HepG2 (cell line): ENCODE results near the gene TTLL8. TPM values are rescaled to one million over a fixed set of nuclear protein-coding genes. Genes with fewer than 3 reads are reported as not detected.

Source experiments
- FOXA3 ChIP-seq: IDR thresholded peaks from 2 replicates; pipeline ENCODE4 v1.6.1; 2016; ENCODE audit warnings: missing genetic modification reagents, missing compliant biosample characterization
- NCOA5 ChIP-seq: sonication (generic); formaldehyde crosslinking; IDR thresholded peaks from 2 replicates; pipeline ENCODE4 v1.4.0; 2020; ENCODE audit warnings: missing genetic modification reagents
- NCOR1 ChIP-seq: fragments of 200-600 bp; sonication (generic); IDR thresholded peaks from 2 replicates; pipeline ENCODE4 v1.7.0; 2017; ENCODE audit warnings: antibody characterized with exemption, low read length, borderline replicate concordance
- PAX8 ChIP-seq: sonication (generic); formaldehyde crosslinking; IDR thresholded peaks from 2 replicates; pipeline ENCODE4 v1.8.0; 2022; ENCODE audit warnings: mild to moderate bottlenecking, missing genetic modification reagents, borderline replicate concordance
- PHF8 ChIP-seq: sonication (generic); formaldehyde crosslinking; IDR thresholded peaks from 2 replicates; pipeline ENCODE4 v1.5.0; 2020; ENCODE audit warnings: missing genetic modification reagents
- PITX1 ChIP-seq: sonication (generic); formaldehyde crosslinking; IDR thresholded peaks from 2 replicates; pipeline ENCODE4 v1.5.1; 2020; ENCODE audit warnings: mild to moderate bottlenecking, missing genetic modification reagents
- RFXAP ChIP-seq: sonication (generic); formaldehyde crosslinking; IDR thresholded peaks from 2 replicates; pipeline ENCODE4 v1.4.0; 2020; ENCODE audit warnings: missing genetic modification reagents, borderline replicate concordance
- RXRA ChIP-seq: sonication (generic); formaldehyde crosslinking; IDR thresholded peaks from 2 replicates; pipeline ENCODE4 v1.5.1; 2020; ENCODE audit warnings: missing genetic modification reagents
- SAP130 ChIP-seq: IDR thresholded peaks from 2 replicates; pipeline ENCODE4 v1.6.1; 2016; ENCODE audit warnings: low read depth
- YY1 ChIP-seq: IDR thresholded peaks from 2 replicates; pipeline ENCODE4 v1.6.1; 2011; ENCODE audit warnings: low read length, low read depth, moderate library complexity, mild to moderate bottlenecking; ENCODE audit not compliant: insufficient read depth, insufficient replicate concordance
- ZNF235 ChIP-seq: sonication (generic); formaldehyde crosslinking; IDR thresholded peaks from 2 replicates; pipeline ENCODE4 v1.8.1; 2023; ENCODE audit warnings: mild to moderate bottlenecking, missing genetic modification reagents, borderline replicate concordance
- ZNF253 ChIP-seq: sonication (generic); formaldehyde crosslinking; IDR thresholded peaks from 2 replicates; pipeline ENCODE4 v1.8.0; 2022; ENCODE audit warnings: mild to moderate bottlenecking, missing genetic modification reagents, borderline replicate concordance
- ZNF335 ChIP-seq: sonication (generic); formaldehyde crosslinking; IDR thresholded peaks from 2 replicates; pipeline ENCODE4 v1.4.0; 2020; ENCODE audit warnings: missing genetic modification reagents
- ZNF670 ChIP-seq: sonication (generic); formaldehyde crosslinking; IDR thresholded peaks from 2 replicates; pipeline ENCODE4 v1.8.0; 2022; ENCODE audit warnings: mild to moderate bottlenecking, missing genetic modification reagents, borderline replicate concordance
- ZNF674 ChIP-seq: sonication (generic); formaldehyde crosslinking; IDR thresholded peaks from 2 replicates; pipeline ENCODE4 v1.5.0; 2020; ENCODE audit warnings: low read depth, mild to moderate bottlenecking, missing genetic modification reagents
- polyA plus RNA-seq, 8 experiments: library from polyadenylated mRNA; depleted of rRNA in 3 of 8; stranded (reverse) in 7 of 8; unstranded in 1 of 8; fragments of >200 nt; fragmentation: Illumina TruSeq in 4 of 8; extraction: Trizol in 4 of 8; gene quantifications; 2 replicates each; pipeline versions ENCODE4 v1.2.1 to v1.2.3, GENCODE V29; 2011 to 2016; ENCODE audit warnings: low read depth in 4 of 8, missing spikeins in 1 of 8, mixed read lengths in 1 of 8; ENCODE audit not compliant: insufficient read depth in 1 of 8
- total RNA-seq, 5 experiments: library from RNA; depleted of rRNA; stranded (reverse); fragments of >200 nt; fragmentation: Illumina TruSeq; extraction: Trizol; gene quantifications; 2 replicates each; pipeline ENCODE4 v1.2.3, GENCODE V29; 2016; ENCODE audit warnings: low read depth in 1 of 5
- TF ChIP-seq, protein P1 (sequence below), 2 experiments: IDR thresholded peaks; 2 replicates each; pipeline ENCODE4 v1.6.1; 2011 to 2012; ENCODE audit warnings: low read length in 2 of 2, borderline replicate concordance in 1 of 2, low read depth in 1 of 2, mild to moderate bottlenecking in 1 of 2, moderate library complexity in 1 of 2
- TF ChIP-seq, protein P2 (sequence below), 2 experiments: sonication (generic) in 1 of 2; formaldehyde crosslinking in 1 of 2; IDR thresholded peaks; 2 replicates each; pipeline versions ENCODE4 v1.6.1 to v1.9.0; 2014 to 2022; ENCODE audit warnings: antibody characterized with exemption in 1 of 2, borderline replicate concordance in 1 of 2, inconsistent platforms in 1 of 2, low read depth in 1 of 2, missing genetic modification reagents in 1 of 2
- TF ChIP-seq, protein P3 (sequence below): sonication (generic); formaldehyde crosslinking; IDR thresholded peaks from 2 replicates; pipeline ENCODE4 v1.8.0; 2022; ENCODE audit warnings: missing genetic modification reagents, mild to moderate bottlenecking, borderline replicate concordance

Gene TTLL8
- total and polyA plus RNA-seq, 2 of the 13 experiments (the other 11 are each of a cell fraction or from before 2014, with no cell fraction given), result not detected

DNA sequence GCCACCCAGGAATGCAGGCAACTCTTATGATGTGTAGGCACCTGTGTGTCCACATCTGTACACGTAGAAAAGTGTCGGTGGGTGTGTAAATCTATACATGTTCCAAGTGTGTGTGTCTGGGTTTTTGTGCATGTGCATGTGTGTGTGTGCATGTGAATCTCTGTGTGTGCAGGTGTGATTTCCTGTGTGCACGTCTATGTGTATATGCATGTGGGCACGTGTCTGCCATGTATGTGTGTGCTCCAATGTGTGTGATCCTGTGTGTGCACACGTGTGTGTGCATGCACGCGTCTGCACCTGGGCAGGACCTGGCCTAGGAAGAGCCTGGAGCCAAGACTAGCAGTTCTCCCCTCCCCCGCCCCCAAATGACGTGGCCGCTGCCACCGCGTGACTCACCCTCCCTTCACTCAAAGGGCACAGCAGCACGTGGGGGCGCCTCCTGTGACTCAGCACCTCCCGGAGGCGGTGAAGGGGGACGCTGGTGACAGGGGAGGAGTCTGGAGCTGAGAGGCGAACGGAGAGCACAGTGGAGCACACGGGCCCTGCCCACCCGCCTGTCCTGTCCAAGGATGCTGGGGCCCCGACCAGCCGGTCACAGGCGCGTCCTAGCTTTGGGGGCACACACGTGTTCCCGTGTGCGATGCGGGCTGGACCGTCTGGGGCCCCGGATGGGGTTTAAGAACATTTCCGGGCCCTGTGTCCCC, 87.4 kb downstream of the TTLL8 start (continued):
- TF ChIP-seq, protein P1, sequence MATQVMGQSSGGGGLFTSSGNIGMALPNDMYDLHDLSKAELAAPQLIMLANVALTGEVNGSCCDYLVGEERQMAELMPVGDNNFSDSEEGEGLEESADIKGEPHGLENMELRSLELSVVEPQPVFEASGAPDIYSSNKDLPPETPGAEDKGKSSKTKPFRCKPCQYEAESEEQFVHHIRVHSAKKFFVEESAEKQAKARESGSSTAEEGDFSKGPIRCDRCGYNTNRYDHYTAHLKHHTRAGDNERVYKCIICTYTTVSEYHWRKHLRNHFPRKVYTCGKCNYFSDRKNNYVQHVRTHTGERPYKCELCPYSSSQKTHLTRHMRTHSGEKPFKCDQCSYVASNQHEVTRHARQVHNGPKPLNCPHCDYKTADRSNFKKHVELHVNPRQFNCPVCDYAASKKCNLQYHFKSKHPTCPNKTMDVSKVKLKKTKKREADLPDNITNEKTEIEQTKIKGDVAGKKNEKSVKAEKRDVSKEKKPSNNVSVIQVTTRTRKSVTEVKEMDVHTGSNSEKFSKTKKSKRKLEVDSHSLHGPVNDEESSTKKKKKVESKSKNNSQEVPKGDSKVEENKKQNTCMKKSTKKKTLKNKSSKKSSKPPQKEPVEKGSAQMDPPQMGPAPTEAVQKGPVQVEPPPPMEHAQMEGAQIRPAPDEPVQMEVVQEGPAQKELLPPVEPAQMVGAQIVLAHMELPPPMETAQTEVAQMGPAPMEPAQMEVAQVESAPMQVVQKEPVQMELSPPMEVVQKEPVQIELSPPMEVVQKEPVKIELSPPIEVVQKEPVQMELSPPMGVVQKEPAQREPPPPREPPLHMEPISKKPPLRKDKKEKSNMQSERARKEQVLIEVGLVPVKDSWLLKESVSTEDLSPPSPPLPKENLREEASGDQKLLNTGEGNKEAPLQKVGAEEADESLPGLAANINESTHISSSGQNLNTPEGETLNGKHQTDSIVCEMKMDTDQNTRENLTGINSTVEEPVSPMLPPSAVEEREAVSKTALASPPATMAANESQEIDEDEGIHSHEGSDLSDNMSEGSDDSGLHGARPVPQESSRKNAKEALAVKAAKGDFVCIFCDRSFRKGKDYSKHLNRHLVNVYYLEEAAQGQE (IDR thresholded peaks at IDR 0.05; ENCODE audit: borderline replicate concordance in 1 of 2, low read depth in 1 of 2, low read length in 2 of 2), result peak in 1 of 2 experiments; percentile 34; a peak in 1 of 4 replicates
- TF ChIP-seq NCOA5 (CRISPR knock-in tag) (no peak), FOXA3 (CRISPR knock-in tag) (peak; percentile 81), ZNF235 (CRISPR knock-in tag) (no peak), ZNF335 (no peak; the same call in 1 of the 2 replicates), ZNF674 (no peak), PAX8 (CRISPR knock-in tag) (no peak), PHF8 (peak; percentile 42; the same call in 1 of the 2 replicates), NCOR1 (no peak; the same call in 1 of the 2 replicates), SAP130 (CRISPR knock-in tag) (peak; percentile 99), RFXAP (no peak), PITX1 (CRISPR knock-in tag) (0 out of 2 replicates have a peak, but pooled peaks have one; percentile 63), YY1 (peak; percentile 27), RXRA (CRISPR knock-in tag) (peak; percentile 85), ZNF253 (CRISPR knock-in tag) (no peak), ZNF670 (CRISPR knock-in tag) (no peak)
- TF ChIP-seq, protein P2, sequence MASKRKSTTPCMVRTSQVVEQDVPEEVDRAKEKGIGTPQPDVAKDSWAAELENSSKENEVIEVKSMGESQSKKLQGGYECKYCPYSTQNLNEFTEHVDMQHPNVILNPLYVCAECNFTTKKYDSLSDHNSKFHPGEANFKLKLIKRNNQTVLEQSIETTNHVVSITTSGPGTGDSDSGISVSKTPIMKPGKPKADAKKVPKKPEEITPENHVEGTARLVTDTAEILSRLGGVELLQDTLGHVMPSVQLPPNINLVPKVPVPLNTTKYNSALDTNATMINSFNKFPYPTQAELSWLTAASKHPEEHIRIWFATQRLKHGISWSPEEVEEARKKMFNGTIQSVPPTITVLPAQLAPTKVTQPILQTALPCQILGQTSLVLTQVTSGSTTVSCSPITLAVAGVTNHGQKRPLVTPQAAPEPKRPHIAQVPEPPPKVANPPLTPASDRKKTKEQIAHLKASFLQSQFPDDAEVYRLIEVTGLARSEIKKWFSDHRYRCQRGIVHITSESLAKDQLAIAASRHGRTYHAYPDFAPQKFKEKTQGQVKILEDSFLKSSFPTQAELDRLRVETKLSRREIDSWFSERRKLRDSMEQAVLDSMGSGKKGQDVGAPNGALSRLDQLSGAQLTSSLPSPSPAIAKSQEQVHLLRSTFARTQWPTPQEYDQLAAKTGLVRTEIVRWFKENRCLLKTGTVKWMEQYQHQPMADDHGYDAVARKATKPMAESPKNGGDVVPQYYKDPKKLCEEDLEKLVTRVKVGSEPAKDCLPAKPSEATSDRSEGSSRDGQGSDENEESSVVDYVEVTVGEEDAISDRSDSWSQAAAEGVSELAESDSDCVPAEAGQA (IDR thresholded peaks at IDR 0.05; ENCODE audit: low read depth), result peak; percentile 69
- TF ChIP-seq, protein P2 (CRISPR knock-in tag; IDR thresholded peaks at IDR 0.05; ENCODE audit: borderline replicate concordance), result no peak
- TF ChIP-seq, protein P3, sequence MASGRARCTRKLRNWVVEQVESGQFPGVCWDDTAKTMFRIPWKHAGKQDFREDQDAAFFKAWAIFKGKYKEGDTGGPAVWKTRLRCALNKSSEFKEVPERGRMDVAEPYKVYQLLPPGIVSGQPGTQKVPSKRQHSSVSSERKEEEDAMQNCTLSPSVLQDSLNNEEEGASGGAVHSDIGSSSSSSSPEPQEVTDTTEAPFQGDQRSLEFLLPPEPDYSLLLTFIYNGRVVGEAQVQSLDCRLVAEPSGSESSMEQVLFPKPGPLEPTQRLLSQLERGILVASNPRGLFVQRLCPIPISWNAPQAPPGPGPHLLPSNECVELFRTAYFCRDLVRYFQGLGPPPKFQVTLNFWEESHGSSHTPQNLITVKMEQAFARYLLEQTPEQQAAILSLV (CRISPR knock-in tag), result no peak; the same call in 1 of the 2 replicates
